ENCODE results near the gene LY6G5B. TPM values are rescaled to one million over a fixed set of nuclear protein-coding genes. Genes with fewer than 3 reads are reported as not detected.
A peak's percentile ranks its signal among the peaks of the same experiment; 100 is the strongest.

LY6G5B gene
- total and polyA plus RNA-seq, 2 experiments from 2014 or later: 5.9 to 7.5 TPM

- Histone ChIP-seq H3K4me2 (ENCODE audit: unreplicated experiment) (peak overlapping the region; percentile 96), H2AFZ (peak overlapping the region; percentile 87), H3K27me3 (replicated peaks; ENCODE audit: insufficient read depth) (no peaks in the 10 kb centered on the region), H3F3A (ENCODE audit: insufficient read depth) (peaks cover 8% of the 10 kb centered on the region), H3K4me3 (peak overlapping the region; percentile 97), H3K9me2 (ENCODE audit: insufficient read depth) (no peaks in the 10 kb centered on the region), H4K20me1 (ENCODE audit: insufficient read depth) (no peaks in the 10 kb centered on the region), H3K27ac (peak overlapping the region; percentile 99), H3K9ac (peak overlapping the region; percentile 97), H3K4me1 (ENCODE audit: insufficient read depth) (peaks cover 20% of the 10 kb centered on the region), H3K9me3 (ENCODE audit: low read depth) (no peaks in the 10 kb centered on the region), H3K36me3 (ENCODE audit: low read depth) (peaks cover 22% of the 10 kb centered on the region), H3K79me2 (ENCODE audit: insufficient read depth) (peaks cover 84% of the 10 kb centered on the region)
- in situ Hi-C loops (cut with MboI): no loop called here
- peak; percentile 91 for DNase-seq
- 1 to 2% methylated on average over 27 to 29 of the region's 29 CpGs for WGBS, 2 experiments (ENCODE audit: low coverage in 1 of 2, low lambda C conversion rate in 2 of 2, missing lambda C conversion rate in 2 of 2)
- TF ChIP-seq EZH2phosphoT487 (IDR thresholded peaks at IDR 0.05; ENCODE audit: insufficient read depth, low read depth): no peak
- no peak for TF ChIP-seq EZH2 (IDR thresholded peaks at IDR 0.05; ENCODE audit: insufficient read depth, poor library complexity, severe bottlenecking)
Measured at GRCh38 chr6:31651602-31652191, 18.1 kb upstream of the LY6G5B start.

GRCh38 chr6:31652925-31653724 lies 16.7 kb upstream of the LY6G5B start:
- peaks cover 20% of the 10 kb centered on the region for H3K4me1 ChIP-seq (ENCODE audit: insufficient read depth)
- peak overlapping the region; percentile 99 for H3K27ac ChIP-seq
- WGBS, 2 experiments (ENCODE audit: low coverage in 1 of 2, low lambda C conversion rate in 2 of 2, missing lambda C conversion rate in 2 of 2): 8% methylated on average over 37 of the region's 37 CpGs
- H3K36me3 ChIP-seq (ENCODE audit: low read depth): peaks cover 13% of the 10 kb centered on the region
- H3K4me2 ChIP-seq (ENCODE audit: unreplicated experiment): peak overlapping the region; percentile 96
- H3K79me2 ChIP-seq (ENCODE audit: insufficient read depth): peaks cover 86% of the 10 kb centered on the region
- peak overlapping the region; percentile 97 for H3K9ac ChIP-seq
- H2AFZ ChIP-seq: peak overlapping the region; percentile 87
- no peaks in the 10 kb centered on the region for H3K9me2 ChIP-seq (ENCODE audit: insufficient read depth)
- no peaks in the 10 kb centered on the region for H3K27me3 ChIP-seq (replicated peaks; ENCODE audit: insufficient read depth)
- peak; percentile 94 for DNase-seq
- H3F3A ChIP-seq (ENCODE audit: insufficient read depth): peaks cover 8% of the 10 kb centered on the region
- in situ Hi-C loops (cut with MboI): no loop called here
- H4K20me1 ChIP-seq (ENCODE audit: insufficient read depth): no peaks in the 10 kb centered on the region
- peak overlapping the region; percentile 97 for H3K4me3 ChIP-seq
- TF ChIP-seq EZH2 (IDR thresholded peaks at IDR 0.05; ENCODE audit: insufficient read depth, poor library complexity, severe bottlenecking) (no peak), EZH2phosphoT487 (IDR thresholded peaks at IDR 0.05; ENCODE audit: insufficient read depth, low read depth) (no peak)
- H3K9me3 ChIP-seq (ENCODE audit: low read depth): no peaks in the 10 kb centered on the region

GRCh38 chr6:31654574-31655348 lies 15.0 kb upstream of the LY6G5B start:
- 89 to 94% methylated on average over 8 of the region's 8 CpGs for WGBS, 2 experiments (ENCODE audit: low coverage in 1 of 2, low lambda C conversion rate in 2 of 2, missing lambda C conversion rate in 2 of 2)
- H3F3A ChIP-seq (ENCODE audit: insufficient read depth): peaks cover 8% of the 10 kb centered on the region
- in situ Hi-C loops (cut with MboI): no loop called here
- no peaks in the 10 kb centered on the region for H3K9me2 ChIP-seq (ENCODE audit: insufficient read depth)
- H3K36me3 ChIP-seq (ENCODE audit: low read depth): no peaks in the 10 kb centered on the region
- no peak overlapping the region for H3K4me3 ChIP-seq
- H3K27me3 ChIP-seq (replicated peaks; ENCODE audit: insufficient read depth): no peaks in the 10 kb centered on the region
- no peaks in the 10 kb centered on the region for H3K9me3 ChIP-seq (ENCODE audit: low read depth)
- DNase-seq: no peak
- H3K4me2 ChIP-seq (ENCODE audit: unreplicated experiment): no peak overlapping the region
- no peak for TF ChIP-seq EZH2 (IDR thresholded peaks at IDR 0.05; ENCODE audit: insufficient read depth, poor library complexity, severe bottlenecking)
- TF ChIP-seq EZH2phosphoT487 (IDR thresholded peaks at IDR 0.05; ENCODE audit: insufficient read depth, low read depth): no peak
- peaks cover 29% of the 10 kb centered on the region for H3K4me1 ChIP-seq (ENCODE audit: insufficient read depth)
- H2AFZ ChIP-seq: no peak overlapping the region
- H3K27ac ChIP-seq: no peak overlapping the region
- no peaks in the 10 kb centered on the region for H4K20me1 ChIP-seq (ENCODE audit: insufficient read depth)
- peaks cover 87% of the 10 kb centered on the region for H3K79me2 ChIP-seq (ENCODE audit: insufficient read depth)
- no peak overlapping the region for H3K9ac ChIP-seq
